ENCODE results near the gene UNC80.

- TF ChIP-seq ZSCAN18 (CRISPR knock-in tag; IDR thresholded peaks at IDR 0.05): no peak
- no peak for TF ChIP-seq SMAD4 (CRISPR knock-in tag; IDR thresholded peaks at IDR 0.05)
- TF ChIP-seq NR2C2 (CRISPR knock-in tag; IDR thresholded peaks at IDR 0.05): no peak
- TF ChIP-seq ATF3 (CRISPR knock-in tag; conservative IDR thresholded peaks at IDR 0.05): no peak
- TF ChIP-seq ZNF121 (CRISPR knock-in tag; IDR thresholded peaks at IDR 0.05): no peak
- TF ChIP-seq ETV6 (CRISPR knock-in tag; IDR thresholded peaks at IDR 0.05): no peak
- TF ChIP-seq E2F4 (CRISPR knock-in tag; IDR thresholded peaks at IDR 0.05; ENCODE audit: borderline replicate concordance, low read depth): no peak
- TF ChIP-seq E2F5 (CRISPR knock-in tag; IDR thresholded peaks at IDR 0.05): no peak
- no peak for TF ChIP-seq OVOL2 (CRISPR knock-in tag; IDR thresholded peaks at IDR 0.05; ENCODE audit: borderline replicate concordance)
Observed at GRCh38 chr2:209787416-209787815, 15.8 kb downstream of the UNC80 start.

Data from WTC11 (cell line).